HG02938 (cell line): ENCODE results near the gene ADD1.
"Not testable (repeated sequence)": the region's sequence is repeated elsewhere in the genome, so short reads cannot be mapped to it uniquely, and the experiment has no call there.

Experiments
- ATAC-seq: cut with Tn5 transposase; IDR thresholded peaks from one replicate; pipeline ENCODE4 v1.9.1; 2021; ENCODE audit warnings: mild to moderate bottlenecking, moderate library complexity; ENCODE audit not compliant: unreplicated experiment

The ADD1 gene

GRCh38 chr4:2932321-2932950 is 88.8 kb downstream of the ADD1 start:
- no peak for ATAC-seq

GRCh38 chr4:2932951-2933565 is 89.4 kb downstream of the ADD1 start:
- ATAC-seq, result no peak

GRCh38 chr4:2933566-2934076 is 90.0 kb downstream of the ADD1 start:
- no peak for ATAC-seq

- ATAC-seq, result no peak
Measured at GRCh38 chr4:2934077-2934812, 90.6 kb downstream of the ADD1 start.

GRCh38 chr4:2934813-2935761 is 91.4 kb downstream of the ADD1 start:
- peak; percentile 32 for ATAC-seq

- ATAC-seq, result no peak
Measured at GRCh38 chr4:2935762-2936743, 92.4 kb downstream of the ADD1 start.

- ATAC-seq, result peak; percentile 31
Measured at GRCh38 chr4:2936773-2937145, 93.1 kb downstream of the ADD1 start.

GRCh38 chr4:2937146-2937857 is 93.7 kb downstream of the ADD1 start:
- ATAC-seq, result no peak

- no peak for ATAC-seq
Measured at GRCh38 chr4:2937986-2938385, 94.3 kb downstream of the ADD1 start.

- ATAC-seq, result not testable (repeated sequence)
Measured at GRCh38 chr4:2938411-2938810, 94.8 kb downstream of the ADD1 start.

- ATAC-seq, result no peak
Measured at GRCh38 chr4:2938906-2939305, 95.3 kb downstream of the ADD1 start.

GRCh38 chr4:2939383-2940243 is 96.0 kb downstream of the ADD1 start:
- ATAC-seq, result no peak

- ATAC-seq, result no peak
Measured at GRCh38 chr4:2940267-2941137, 96.9 kb downstream of the ADD1 start.

GRCh38 chr4:2941138-2942036 is 97.7 kb downstream of the ADD1 start:
- no peak for ATAC-seq

- no peak for ATAC-seq
Measured at GRCh38 chr4:2942037-2942531, 98.4 kb downstream of the ADD1 start.
